Neural crest cell (in vitro differentiated cells): ENCODE measurements around the gene ME3. TPM values are rescaled to one million over a fixed set of nuclear protein-coding genes. Genes with fewer than 3 reads are reported as not detected.

Source experiments
- DNase-seq: peaks from one replicate; pipeline ENCODE4 v3.0.0; 2021; ENCODE audit warnings: low read depth, mixed read lengths, low spot score
- H3K27ac Mint-ChIP-seq: one replicate; pipeline ENCODE4 v1.8.0; 2021; ENCODE audit warnings: mild to moderate bottlenecking, mixed read lengths; ENCODE audit not compliant: unreplicated experiment
- H3K27me3 Mint-ChIP-seq: 2 replicates; pipeline ENCODE4 v1.8.0; 2021; ENCODE audit warnings: low read depth, mild to moderate bottlenecking, mixed read lengths
- H3K36me3 Mint-ChIP-seq: 2 replicates; pipeline ENCODE4 v1.8.0; 2021; ENCODE audit warnings: low read depth, mild to moderate bottlenecking, mixed read lengths
- H3K4me1 Mint-ChIP-seq: 2 replicates; pipeline ENCODE4 v1.8.0; 2021; ENCODE audit warnings: mixed read lengths
- H3K4me3 Mint-ChIP-seq: one replicate; pipeline ENCODE4 v1.8.0; 2021; ENCODE audit warnings: mild to moderate bottlenecking, mixed read lengths
- H3K9me3 Mint-ChIP-seq: 2 replicates; pipeline ENCODE4 v1.8.0; 2021; ENCODE audit warnings: mixed read lengths
- total RNA-seq: library from RNA; stranded (reverse); gene quantifications from 2 replicates; pipeline ENCODE4 v1.2.1, GENCODE V29; 2021
- TF ChIP-seq, protein P1 (sequence below): fragments of 200-600 bp; sonication (generic); conservative IDR thresholded peaks from 2 replicates; pipeline ENCODE4 v1.5.0; 2021; ENCODE audit warnings: antibody characterized with exemption, mild to moderate bottlenecking

ME3 gene
- total RNA-seq, 1 donor from 2014 or later: 18.9 TPM

DNA sequence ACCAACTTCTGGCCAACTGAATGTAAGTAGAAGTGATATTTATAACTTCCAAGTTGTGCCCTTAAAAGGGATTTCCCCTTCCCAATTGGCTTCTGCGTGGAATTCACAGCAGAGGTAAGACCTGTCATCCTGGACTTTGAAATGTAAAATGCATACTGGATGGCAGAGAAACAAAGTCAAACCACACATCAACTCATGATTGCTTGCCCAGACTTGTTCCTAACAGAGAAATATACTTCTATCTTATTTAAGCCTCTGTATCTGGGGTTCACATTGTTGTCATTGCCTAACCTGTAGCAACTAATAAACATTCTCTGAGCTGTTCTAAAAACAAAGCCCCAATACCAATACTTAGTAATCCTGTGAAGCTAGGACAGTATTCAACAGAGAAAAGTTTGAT is 6.2 kb downstream of the ME3 start:
- Mint-ChIP-seq H3K4me1 (peaks cover 44% of the 10 kb centered on the region), H3K36me3 (peaks cover 10% of the 10 kb centered on the region), H3K27me3 (peaks cover 8% of the 10 kb centered on the region), H3K27ac (no peak overlapping the region), H3K9me3 (peaks cover 5% of the 10 kb centered on the region), H3K4me3 (no peak overlapping the region)
- DNase-seq: no peak
- TF ChIP-seq, protein P1, sequence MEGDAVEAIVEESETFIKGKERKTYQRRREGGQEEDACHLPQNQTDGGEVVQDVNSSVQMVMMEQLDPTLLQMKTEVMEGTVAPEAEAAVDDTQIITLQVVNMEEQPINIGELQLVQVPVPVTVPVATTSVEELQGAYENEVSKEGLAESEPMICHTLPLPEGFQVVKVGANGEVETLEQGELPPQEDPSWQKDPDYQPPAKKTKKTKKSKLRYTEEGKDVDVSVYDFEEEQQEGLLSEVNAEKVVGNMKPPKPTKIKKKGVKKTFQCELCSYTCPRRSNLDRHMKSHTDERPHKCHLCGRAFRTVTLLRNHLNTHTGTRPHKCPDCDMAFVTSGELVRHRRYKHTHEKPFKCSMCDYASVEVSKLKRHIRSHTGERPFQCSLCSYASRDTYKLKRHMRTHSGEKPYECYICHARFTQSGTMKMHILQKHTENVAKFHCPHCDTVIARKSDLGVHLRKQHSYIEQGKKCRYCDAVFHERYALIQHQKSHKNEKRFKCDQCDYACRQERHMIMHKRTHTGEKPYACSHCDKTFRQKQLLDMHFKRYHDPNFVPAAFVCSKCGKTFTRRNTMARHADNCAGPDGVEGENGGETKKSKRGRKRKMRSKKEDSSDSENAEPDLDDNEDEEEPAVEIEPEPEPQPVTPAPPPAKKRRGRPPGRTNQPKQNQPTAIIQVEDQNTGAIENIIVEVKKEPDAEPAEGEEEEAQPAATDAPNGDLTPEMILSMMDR: no peak

DNA sequence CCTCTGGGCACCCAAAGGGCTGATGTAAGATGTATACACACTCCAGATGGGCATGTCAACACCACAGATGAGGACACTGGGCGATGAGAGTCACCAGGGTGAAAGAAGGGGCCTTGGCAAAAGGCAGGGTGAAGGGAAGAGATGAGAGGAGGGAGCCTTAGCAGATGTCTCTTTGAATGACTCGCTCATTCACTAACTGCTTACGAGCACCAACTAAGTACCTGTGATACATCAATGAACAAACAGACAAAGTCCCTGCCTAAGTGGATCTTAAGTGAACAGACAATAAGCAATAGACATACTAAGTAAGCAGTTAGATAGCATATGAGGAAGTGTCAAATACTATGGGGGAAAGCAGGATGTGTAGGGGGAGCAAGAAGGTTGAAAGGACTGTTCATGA is 7.5 kb downstream of the ME3 start:
- H3K36me3 Mint-ChIP-seq: peaks cover 10% of the 10 kb centered on the region
- peaks cover 3% of the 10 kb centered on the region for H3K27me3 Mint-ChIP-seq
- H3K4me3 Mint-ChIP-seq: no peak overlapping the region
- H3K4me1 Mint-ChIP-seq: peaks cover 37% of the 10 kb centered on the region
- peak overlapping the region; percentile 44 for H3K27ac Mint-ChIP-seq
- DNase-seq: no peak
- peaks cover 5% of the 10 kb centered on the region for H3K9me3 Mint-ChIP-seq
- TF ChIP-seq, protein P1: no peak

DNA sequence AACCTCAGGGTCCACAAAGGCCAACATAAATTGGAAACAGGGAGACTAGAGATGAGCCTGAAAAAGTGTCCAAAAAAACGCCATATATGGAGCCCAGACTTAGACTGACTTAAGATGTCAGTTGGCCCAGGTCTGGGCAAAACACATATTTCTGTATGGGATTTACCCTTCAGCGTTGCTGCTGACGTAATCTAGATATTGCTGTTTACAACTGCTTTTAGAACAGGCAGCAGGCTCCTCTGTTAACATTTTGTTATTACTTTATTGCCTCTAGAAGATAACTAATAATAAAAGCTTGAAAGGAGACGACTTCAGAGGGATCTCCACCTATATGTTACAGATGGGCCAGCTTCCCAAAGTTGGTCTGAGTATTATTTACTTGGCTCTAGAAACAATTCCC is 8.7 kb downstream of the ME3 start:
- Mint-ChIP-seq H3K4me3 (no peak overlapping the region), H3K27ac (no peak overlapping the region), H3K27me3 (no peaks in the 10 kb centered on the region)

DNA sequence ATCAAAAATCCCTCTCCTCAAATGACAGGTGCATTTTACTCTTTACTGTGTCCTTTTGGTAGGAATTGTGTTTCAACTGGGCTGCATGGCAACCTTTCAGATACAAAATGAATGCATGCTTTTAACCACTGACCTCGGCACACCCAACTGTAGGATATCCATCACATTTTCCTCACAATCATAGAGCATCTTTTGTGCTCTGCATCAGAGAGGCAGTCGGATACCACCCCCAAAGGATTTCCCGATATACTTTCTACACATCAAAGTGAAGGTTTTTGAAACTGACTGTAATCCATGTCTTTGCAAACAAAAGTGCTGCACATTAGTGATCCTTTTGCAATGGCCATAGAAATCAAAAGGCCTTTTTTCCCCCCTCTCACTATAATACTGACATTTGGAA is 9.1 kb downstream of the ME3 start:
- Mint-ChIP-seq H3K27ac (no peak overlapping the region), H3K27me3 (no peaks in the 10 kb centered on the region), H3K9me3 (peaks cover 5% of the 10 kb centered on the region), H3K4me1 (peaks cover 29% of the 10 kb centered on the region), H3K36me3 (peaks cover 10% of the 10 kb centered on the region), H3K4me3 (no peak overlapping the region)
- TF ChIP-seq, protein P1: no peak
- DNase-seq: no peak

More for the DNA sequence above, 8.7 kb downstream of the ME3 start:
- Mint-ChIP-seq H3K4me1 (peaks cover 29% of the 10 kb centered on the region), H3K36me3 (peaks cover 10% of the 10 kb centered on the region), H3K9me3 (peaks cover 5% of the 10 kb centered on the region)
- no peak for DNase-seq
- TF ChIP-seq, protein P1: no peak

DNA sequence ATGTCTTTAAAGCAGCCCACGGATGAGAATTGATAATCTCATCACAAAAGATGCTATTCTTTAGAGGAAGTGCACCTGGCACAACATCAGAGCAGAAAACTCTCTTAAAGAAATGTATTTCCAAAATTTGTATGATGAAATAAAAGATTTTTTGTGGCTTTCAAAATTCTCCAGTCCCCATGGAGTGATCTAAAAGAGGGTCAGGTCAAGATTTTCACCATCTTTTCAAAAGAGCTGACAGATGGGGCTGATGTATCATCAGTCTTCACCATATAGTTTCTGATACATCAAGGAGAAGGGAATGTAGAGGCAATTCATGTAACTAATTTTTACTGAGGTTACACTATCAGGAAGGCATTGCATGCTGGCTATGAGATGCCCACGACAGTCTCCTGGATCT is 11.7 kb downstream of the ME3 start:
- H3K27me3 Mint-ChIP-seq: no peaks in the 10 kb centered on the region

More for the DNA sequence above, 11.7 kb downstream of the ME3 start:
- Mint-ChIP-seq H3K27ac (no peak overlapping the region), H3K4me3 (no peak overlapping the region), H3K36me3 (peaks cover 10% of the 10 kb centered on the region), H3K4me1 (peaks cover 29% of the 10 kb centered on the region), H3K9me3 (peaks cover 5% of the 10 kb centered on the region)
- DNase-seq: no peak
- TF ChIP-seq, protein P1: no peak
